HL-60 (cell line): Measurements from ENCODE around the gene PRCD.

Source experiments
- POLR2AphosphoS5 ChIP-seq: IDR thresholded peaks from 2 replicates; pipeline ENCODE4 v1.6.1; 2012; ENCODE audit warnings: low read depth
- TF ChIP-seq, protein P1 (sequence below): IDR thresholded peaks from one replicate; pipeline ENCODE4 v1.5.1; 2011; ENCODE audit warnings: low read length, control low read depth, inconsistent platforms; ENCODE audit not compliant: insufficient read depth

DNA sequence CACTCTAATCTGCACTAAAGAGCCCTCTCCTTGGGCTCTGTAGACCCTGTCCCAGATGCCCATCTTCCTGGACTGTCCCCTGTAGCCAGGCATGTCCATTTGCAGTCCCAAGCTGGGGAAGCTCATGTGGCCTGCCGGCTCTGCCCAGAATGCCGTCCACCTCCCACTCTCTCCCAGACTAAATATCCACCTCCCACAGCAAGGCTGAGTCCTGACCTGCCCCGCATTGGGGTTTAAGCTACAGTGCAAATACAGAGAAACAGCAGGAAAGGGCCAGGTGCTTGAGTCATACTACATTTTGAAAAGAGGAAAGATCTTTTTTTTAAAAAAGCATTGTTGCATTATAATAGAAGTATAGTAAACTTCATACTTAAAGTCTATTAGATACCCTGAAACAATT, 42.8 kb downstream of the PRCD start:
- TF ChIP-seq, protein P1, sequence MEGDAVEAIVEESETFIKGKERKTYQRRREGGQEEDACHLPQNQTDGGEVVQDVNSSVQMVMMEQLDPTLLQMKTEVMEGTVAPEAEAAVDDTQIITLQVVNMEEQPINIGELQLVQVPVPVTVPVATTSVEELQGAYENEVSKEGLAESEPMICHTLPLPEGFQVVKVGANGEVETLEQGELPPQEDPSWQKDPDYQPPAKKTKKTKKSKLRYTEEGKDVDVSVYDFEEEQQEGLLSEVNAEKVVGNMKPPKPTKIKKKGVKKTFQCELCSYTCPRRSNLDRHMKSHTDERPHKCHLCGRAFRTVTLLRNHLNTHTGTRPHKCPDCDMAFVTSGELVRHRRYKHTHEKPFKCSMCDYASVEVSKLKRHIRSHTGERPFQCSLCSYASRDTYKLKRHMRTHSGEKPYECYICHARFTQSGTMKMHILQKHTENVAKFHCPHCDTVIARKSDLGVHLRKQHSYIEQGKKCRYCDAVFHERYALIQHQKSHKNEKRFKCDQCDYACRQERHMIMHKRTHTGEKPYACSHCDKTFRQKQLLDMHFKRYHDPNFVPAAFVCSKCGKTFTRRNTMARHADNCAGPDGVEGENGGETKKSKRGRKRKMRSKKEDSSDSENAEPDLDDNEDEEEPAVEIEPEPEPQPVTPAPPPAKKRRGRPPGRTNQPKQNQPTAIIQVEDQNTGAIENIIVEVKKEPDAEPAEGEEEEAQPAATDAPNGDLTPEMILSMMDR = no peak
- no peak for TF ChIP-seq POLR2AphosphoS5
